Measurements from ENCODE around the gene PSMG1.

Gene PSMG1

DNA sequence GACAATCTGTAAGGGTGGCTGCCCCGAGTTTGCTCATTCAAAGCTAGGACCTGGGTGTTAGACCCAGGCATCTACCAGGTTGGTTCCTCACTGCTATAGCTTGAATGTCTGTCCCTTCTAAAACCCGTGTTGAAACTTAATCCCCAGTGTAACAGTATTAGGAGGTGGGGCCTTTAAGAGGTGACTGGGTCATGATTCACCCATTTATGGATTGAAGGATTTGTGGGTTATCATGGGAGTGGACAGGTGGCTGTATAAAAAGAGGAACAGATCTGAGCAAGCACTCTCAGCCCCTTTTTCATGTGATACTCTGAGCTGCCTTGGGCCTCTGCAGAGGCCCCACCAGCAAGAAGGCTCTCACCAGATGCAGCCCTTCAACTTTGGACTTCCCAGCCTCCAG lies 29.4 kb downstream of the PSMG1 start:
- no peak for DNase-seq

DNA sequence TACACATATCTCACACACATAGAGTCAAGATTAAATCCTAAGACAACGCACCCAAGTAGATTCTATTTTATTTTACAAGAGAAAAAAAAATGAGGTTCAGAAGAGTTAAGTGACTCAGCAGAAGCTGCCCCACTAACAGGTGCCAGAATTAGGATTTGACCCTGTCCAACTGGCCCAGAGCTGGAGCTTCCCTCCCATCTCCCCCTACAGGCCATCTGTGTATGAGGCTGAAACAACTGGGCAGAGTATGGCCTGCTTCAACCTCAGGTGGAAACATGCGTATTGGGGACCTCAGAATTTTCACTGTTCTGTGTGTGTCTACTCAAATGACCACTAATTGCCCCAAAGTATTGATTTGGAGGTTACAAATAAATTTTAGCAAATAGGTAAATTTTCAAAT lies 29.9 kb downstream of the PSMG1 start:
- DNase-seq = no peak

- no peak for DNase-seq
Measured at GRCh38 chr21:39152271-39152670, 31.0 kb downstream of the PSMG1 start.

GRCh38 chr21:39150877-39151276 lies 32.4 kb downstream of the PSMG1 start:
- no peak for DNase-seq

DNA sequence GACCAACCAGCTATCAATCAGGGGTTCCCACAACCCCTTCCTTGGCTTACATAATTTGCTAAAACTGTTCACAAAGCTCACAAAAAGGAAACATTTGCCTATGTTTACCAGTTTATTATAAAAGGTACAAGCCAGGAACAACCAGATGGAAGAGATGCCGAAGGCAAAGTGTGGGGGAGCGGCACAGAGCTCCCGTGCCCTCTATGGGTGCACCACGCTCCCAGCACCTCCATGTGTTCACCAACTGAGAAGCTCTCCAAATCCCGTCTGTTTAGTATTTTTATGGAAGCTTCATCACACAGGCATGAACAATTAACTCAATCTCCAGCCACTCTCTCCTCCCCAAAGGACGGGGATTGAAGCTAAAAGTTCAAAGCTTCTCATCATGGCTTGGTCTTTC lies 32.9 kb downstream of the PSMG1 start:
- no peak for DNase-seq

DNA sequence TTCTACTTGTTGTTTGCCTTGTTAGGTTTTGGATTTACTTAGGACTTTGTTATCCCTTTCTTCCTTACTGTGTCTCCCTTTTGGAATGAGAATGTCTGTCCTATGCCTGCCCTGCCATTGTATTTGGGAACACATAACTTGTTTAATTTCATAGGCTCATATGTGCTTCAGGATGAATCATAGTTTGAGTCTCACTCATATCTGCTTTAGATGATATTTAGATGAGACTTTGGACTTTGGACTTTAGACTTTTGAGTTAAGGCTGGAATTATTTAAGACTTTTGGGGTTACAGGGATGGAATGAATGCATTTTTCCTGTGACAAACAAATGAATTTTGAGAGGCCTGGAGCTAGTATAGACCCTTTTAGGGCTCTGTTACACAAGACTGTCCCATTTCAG lies 33.4 kb downstream of the PSMG1 start:
- no peak for DNase-seq

DNA sequence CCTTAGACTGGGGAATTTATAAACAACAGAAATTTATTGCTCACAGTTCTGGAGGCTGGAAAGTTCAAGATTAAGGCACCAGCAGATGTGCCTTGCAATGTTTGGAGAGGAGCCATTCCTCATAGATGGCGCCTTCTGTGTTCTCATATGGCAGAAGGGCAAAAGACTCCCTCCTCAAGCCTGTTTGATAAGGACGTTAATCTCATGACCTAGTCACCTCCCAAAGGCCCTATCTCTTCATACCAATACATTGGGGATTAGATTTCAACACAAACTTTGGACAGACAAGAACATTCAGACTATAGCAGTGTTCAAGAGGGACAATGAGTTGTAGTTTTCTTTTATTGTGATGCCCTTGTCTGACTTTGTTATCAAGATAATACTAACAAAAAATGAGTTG lies 34.3 kb downstream of the PSMG1 start:
- no peak for DNase-seq

- DNase-seq = no peak
Measured at GRCh38 chr21:39144191-39144590, 39.1 kb downstream of the PSMG1 start.

DNA sequence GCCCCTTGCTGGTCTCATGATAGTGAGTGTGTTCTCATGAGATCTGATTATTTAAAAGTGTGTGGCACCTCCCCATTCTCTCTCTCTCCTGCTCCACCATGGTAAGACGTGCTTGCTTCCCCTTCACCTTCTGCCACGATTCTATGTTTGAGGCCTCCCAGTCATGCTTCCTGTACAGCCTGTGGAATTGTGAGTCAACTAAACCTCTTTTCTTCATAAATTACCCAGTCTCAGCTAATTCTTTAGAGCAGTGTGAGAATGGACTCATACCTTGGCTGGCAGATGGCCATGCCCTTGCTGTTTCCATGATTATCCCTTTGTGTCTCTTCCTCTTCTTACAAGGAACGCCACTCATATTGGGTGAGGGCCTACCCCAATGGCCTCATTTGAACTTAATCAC lies 40.3 kb downstream of the PSMG1 start:
- no peak for DNase-seq

GRCh38 chr21:39141502-39141901 lies 41.7 kb downstream of the PSMG1 start:
- DNase-seq = no peak

- no peak for DNase-seq
Measured at GRCh38 chr21:39137248-39138178, 45.7 kb downstream of the PSMG1 start.

GRCh38 chr21:39136711-39137110 lies 46.5 kb downstream of the PSMG1 start:
- DNase-seq = no peak

DNA sequence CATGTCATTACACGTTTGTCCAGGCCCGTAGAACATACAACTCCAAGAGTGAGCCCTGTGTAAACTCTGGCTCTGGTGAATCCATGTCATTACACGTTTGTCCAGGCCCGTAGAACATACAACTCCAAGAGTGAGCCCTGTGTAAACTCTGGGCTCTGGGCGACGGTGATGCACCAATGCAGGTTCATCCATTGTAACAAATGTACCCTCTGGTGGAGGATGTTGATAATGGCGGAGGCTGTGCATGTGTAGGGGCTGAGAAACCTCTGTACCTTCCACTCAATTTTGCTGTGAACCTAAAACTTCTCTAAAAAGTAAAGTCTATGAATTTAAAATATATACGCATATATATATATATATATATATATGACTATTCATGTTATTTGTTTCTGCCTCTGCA lies 47.1 kb downstream of the PSMG1 start:
- peak; percentile 16 for DNase-seq

GRCh38 chr21:39134288-39134810 lies 48.9 kb downstream of the PSMG1 start:
- DNase-seq = no peak

- DNase-seq = no peak
Measured at GRCh38 chr21:39132248-39132647, 51.0 kb downstream of the PSMG1 start.

DNA sequence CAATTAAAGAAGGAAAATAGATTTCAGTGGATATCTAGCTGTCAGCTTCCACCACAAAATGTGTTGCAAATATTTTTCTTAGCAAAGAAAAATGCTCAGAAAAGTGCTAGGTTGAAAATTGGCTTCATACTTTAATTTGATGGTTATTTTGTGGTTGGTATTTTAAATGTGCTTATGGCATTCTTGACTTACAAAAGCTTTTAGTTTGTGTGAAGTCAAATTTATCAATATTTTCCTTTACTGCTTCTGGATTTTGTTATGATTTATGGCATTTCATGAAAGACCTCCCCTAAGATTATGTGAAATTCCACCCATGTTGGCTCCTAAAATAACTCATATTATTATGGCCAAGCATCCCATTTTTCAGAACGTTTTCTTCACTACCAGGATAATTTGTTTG lies 51.5 kb downstream of the PSMG1 start:
- no peak for DNase-seq

DNA sequence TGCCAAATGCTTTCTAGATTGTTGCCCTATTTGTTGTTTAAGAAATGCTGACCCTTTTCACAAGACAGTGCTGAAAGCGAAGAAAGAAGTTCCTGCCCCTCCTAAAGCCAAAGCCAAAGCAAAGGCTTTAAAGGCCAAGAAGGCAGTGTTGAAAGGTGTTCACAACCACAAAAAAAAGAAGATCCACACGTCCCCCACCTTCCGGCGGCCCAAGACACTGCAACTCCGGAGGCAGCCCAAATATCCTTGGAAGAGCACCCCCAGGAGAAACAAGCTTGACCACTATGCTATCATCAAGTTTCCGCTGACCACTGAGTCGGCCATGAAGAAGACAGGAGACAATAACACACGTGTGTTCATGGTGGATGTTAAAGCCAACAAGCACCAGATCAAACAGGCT lies 55.7 kb downstream of the PSMG1 start:
- no peak for DNase-seq

DNA sequence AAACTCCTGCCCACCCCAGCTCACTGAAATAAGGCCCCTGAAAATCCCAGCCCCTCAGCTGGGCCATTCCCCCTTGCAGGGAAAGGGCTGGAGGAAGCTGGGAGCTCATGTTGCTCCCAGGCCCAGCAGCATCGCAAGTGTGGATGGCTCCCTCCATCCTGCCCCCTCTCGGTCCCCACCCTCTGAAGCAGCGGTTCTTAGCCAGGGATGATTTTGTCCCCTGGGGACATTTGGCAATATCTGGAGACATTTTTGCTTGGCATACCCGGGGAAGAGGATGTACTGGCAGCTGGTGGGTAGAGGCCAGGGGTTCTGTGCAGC lies 56.8 kb downstream of the PSMG1 start:
- DNase-seq = no peak

DNA sequence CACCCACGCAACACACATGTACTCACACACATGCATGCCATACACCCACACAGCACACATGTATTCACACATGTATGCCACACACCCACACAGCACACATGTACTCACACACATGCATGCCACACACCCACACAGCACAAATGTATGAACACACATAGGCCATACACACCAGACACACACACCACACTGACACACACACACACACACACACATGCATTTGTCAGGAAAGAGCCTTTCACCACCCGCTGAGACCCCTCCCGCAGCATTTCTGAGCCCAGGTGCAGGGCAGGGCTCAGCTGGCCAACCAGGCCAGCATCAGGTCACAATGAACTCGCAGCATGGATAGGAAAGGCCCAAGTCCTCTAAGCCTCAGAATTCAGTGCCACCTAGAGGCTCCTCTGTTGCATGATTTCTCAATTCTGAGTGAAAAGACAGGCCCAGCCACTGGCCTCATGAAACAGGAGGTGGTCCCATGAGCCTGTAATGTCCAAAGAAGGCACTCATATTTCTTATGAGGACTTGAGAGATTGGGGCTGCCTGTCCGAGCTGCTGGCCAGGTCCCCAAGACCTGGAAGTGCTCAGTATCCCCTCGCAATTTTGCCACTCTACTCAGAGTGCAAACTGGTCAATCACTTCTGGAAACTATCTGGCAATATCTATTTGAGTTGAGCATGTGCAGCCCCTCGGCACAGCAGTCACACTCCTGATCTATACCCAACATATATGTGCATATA lies 57.3 kb downstream of the PSMG1 start:
- DNase-seq = peak; percentile 40

Data from activated CD4-positive, alpha-beta T cell treated with anti-CD3 and anti-CD28 coated beads, Interleukin-2, amount 50 U/mL, for 16 hours (primary cell).